Neutrophil (primary cell): ENCODE results near the gene RELB.

Source experiments
- H3K27ac ChIP-seq: fragments of 200-600 bp; sonication (generic); 2 replicates; pipeline ENCODE4 v1.5.1; 2016; ENCODE audit warnings: mild to moderate bottlenecking, moderate library complexity
- H3K27me3 ChIP-seq: fragments of 200-600 bp; sonication (generic); 2 replicates; pipeline ENCODE4 v1.6.0; 2016; ENCODE audit warnings: mild to moderate bottlenecking
- H3K36me3 ChIP-seq: fragments of 200-600 bp; sonication (generic); 2 replicates; pipeline ENCODE4 v1.5.1; 2017
- H3K4me1 ChIP-seq, 2 experiments: fragments of 200-600 bp in 1 of 2; sonication (generic) in 1 of 2; 1 replicate in 1 of 2; 2 replicates in 1 of 2; pipeline versions ENCODE4 v1.5.1 to v1.6.1; 2013 to 2016; ENCODE audit warnings: low read depth in 1 of 2, low read length in 1 of 2, mild to moderate bottlenecking in 1 of 2, moderate library complexity in 1 of 2; ENCODE audit not compliant: control insufficient read depth in 1 of 2, insufficient read depth in 1 of 2
- H3K4me3 ChIP-seq, 2 experiments: fragments of 200-600 bp in 1 of 2; sonication (generic) in 1 of 2; 1 replicate in 1 of 2; 2 replicates in 1 of 2; pipeline ENCODE4 v1.5.1; 2013 to 2016; ENCODE audit warnings: low read depth in 1 of 2, low read length in 1 of 2, mild to moderate bottlenecking in 1 of 2, moderate library complexity in 1 of 2
- H3K9me3 ChIP-seq: fragments of 200-600 bp; sonication (generic); 2 replicates; pipeline ENCODE4 v1.5.1; 2016
- CTCF ChIP-seq: fragments of 200-600 bp; sonication (generic); IDR thresholded peaks from 2 replicates; pipeline ENCODE4 v1.5.1; 2016; ENCODE audit warnings: antibody characterized with exemption

RELB gene

DNA sequence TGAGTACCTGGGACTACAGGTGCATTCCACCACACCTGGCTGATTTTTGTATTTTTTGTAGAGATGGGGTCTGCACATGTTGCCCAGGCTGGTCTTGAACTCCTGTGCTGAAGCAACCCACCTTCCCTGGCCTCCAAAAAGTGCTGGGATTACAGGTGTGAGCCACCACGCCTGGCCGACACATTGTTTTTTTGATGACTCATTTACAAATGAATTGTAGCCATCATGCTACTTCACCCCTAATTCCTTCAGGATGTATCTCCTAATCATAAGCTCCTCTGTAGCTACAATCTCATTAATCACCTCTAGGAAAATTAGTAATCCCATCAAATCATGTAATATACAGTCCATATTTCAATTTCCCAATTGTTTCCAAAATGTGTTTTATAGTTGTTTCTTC is 17.9 kb downstream of the RELB start:
- Histone ChIP-seq H3K4me1 (no peaks in the 10 kb centered on the region), H3K9me3 (no peaks in the 10 kb centered on the region), H3K27ac (no peak overlapping the region)

DNA sequence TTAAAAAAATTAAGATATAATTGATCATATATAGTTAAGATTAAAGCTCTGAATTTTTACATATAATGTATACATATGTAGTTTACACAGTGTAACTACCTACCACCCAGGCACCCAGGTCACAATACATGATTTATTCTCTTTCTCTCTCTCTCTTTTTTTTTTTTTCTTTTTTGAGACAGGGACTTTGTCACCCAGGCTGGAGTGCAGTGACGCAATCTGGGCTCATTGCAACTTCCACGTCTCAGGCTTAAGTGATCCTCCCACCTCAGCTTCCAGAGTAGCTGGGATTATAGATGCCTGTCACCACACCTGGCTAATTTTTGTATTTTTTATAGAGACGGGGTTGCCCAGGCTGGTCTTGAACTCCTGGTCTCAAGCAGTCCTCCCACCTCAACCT is 18.8 kb downstream of the RELB start:
- no peaks in the 10 kb centered on the region for H3K36me3 ChIP-seq
- H3K9me3 ChIP-seq: no peaks in the 10 kb centered on the region
- no peak for TF ChIP-seq CTCF
- no peak overlapping the region for H3K27ac ChIP-seq
- no peaks in the 10 kb centered on the region for H3K4me1 ChIP-seq
- H3K27me3 ChIP-seq: no peaks in the 10 kb centered on the region
- no peak overlapping the region for H3K4me3 ChIP-seq

More for the DNA sequence above, 17.9 kb downstream of the RELB start:
- TF ChIP-seq CTCF: no peak
- no peaks in the 10 kb centered on the region for H3K27me3 ChIP-seq
- H3K36me3 ChIP-seq: no peaks in the 10 kb centered on the region
- no peak overlapping the region for H3K4me3 ChIP-seq

GRCh38 chr19:45021971-45022370 is 20.7 kb downstream of the RELB start:
- no peaks in the 10 kb centered on the region for H3K27me3 ChIP-seq
- H3K27ac ChIP-seq: no peak overlapping the region
- no peaks in the 10 kb centered on the region for H3K36me3 ChIP-seq
- H3K9me3 ChIP-seq: no peaks in the 10 kb centered on the region
- no peaks in the 10 kb centered on the region for H3K4me1 ChIP-seq
- TF ChIP-seq CTCF: no peak
- H3K4me3 ChIP-seq: no peak overlapping the region

GRCh38 chr19:45023048-45023447 is 21.8 kb downstream of the RELB start:
- Histone ChIP-seq H3K9me3 (no peaks in the 10 kb centered on the region), H3K27me3 (no peaks in the 10 kb centered on the region), H3K27ac (no peak overlapping the region), H3K4me1 (no peaks in the 10 kb centered on the region), H3K36me3 (no peaks in the 10 kb centered on the region), H3K4me3 (no peak overlapping the region)
- no peak for TF ChIP-seq CTCF

DNA sequence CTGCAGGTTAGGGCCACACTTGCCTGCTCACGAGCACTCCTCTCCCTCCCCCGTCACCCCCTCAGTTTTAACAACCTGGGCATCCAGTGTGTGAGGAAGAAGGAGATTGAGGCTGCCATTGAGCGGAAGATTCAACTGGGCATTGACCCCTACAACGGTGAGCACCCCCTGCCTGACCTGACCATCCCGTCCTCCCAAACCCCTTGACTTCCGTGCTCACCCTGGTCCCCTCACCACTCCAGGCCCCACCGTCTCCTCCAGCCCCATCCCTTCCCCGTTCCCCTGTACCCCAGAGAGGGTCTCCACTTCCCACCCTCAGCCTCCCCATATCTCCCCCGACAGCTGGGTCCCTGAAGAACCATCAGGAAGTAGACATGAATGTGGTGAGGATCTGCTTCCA is 24.0 kb downstream of the RELB start:
- no peaks in the 10 kb centered on the region for H3K9me3 ChIP-seq
- H3K27ac ChIP-seq: no peak overlapping the region
- TF ChIP-seq CTCF: no peak
- no peaks in the 10 kb centered on the region for H3K27me3 ChIP-seq
- H3K36me3 ChIP-seq: peaks cover 17% of the 10 kb centered on the region
- no peaks in the 10 kb centered on the region for H3K4me1 ChIP-seq
- H3K4me3 ChIP-seq: no peak overlapping the region

DNA sequence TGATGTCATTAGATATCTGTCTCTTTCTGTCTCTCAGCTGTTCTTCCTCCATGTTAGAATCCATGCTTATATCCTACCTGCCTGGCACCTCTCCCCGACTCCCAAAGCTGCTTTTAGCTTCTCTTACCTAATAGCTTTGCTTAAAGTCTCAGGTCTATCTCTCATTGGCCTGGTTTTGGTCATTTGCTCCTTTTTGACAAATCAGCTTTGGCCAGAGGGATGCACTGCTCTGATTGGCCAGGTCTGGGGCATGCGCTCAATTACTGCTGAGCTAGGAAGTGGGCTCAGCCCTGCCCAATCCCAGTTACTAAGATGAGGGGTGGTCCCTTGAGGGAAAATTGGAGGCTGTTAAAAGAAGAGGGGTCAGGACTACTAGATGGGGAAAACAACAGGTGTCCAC is 26.1 kb downstream of the RELB start:
- Histone ChIP-seq H3K4me1 (no peaks in the 10 kb centered on the region), H3K4me3 (no peak overlapping the region), H3K27me3 (no peaks in the 10 kb centered on the region), H3K27ac (no peak overlapping the region), H3K36me3 (peaks cover 18% of the 10 kb centered on the region), H3K9me3 (no peaks in the 10 kb centered on the region)
- no peak for TF ChIP-seq CTCF
